SK-N-SH (cell line): ENCODE measurements around the gene TBC1D2B. TPM values are rescaled to one million over a fixed set of nuclear protein-coding genes. Genes with fewer than 3 reads are reported as not detected.

Experiments used
- CTCF ChIA-PET: fragments of 300-600, 350-600 bp; formaldehyde crosslinking; extraction: SDS; loops from one replicate; lab custom pipeline; 2021; lab: Yijun Ruan, JAX
- POLR2A ChIA-PET: fragments of 350-600 bp; sonication (Branson Sonifier 250); formaldehyde crosslinking; extraction: SDS; loops from one replicate; lab custom pipeline; 2020; ENCODE audit warnings: antibody characterized with exemption, inconsistent platforms; lab: Yijun Ruan, JAX
- DNase-seq: peaks from one replicate; pipeline ENCODE4 v3.0.0; 2012
- H2AFZ ChIP-seq: fragments of 200-600 bp; sonication (generic); 2 replicates; pipeline ENCODE4 v1.8.1; 2016; ENCODE audit warnings: antibody characterized with exemption, mild to moderate bottlenecking, low read depth
- H3F3A ChIP-seq: fragments of 200-600 bp; sonication (generic); replicated peaks from 2 replicates; pipeline ENCODE3; 2016; ENCODE audit warnings: antibody characterized with exemption, mild to moderate bottlenecking; ENCODE audit not compliant: insufficient read depth
- H3K27ac ChIP-seq, 2 experiments: fragments of 200-500 bp in 1 of 2; fragments of 200-600 bp in 1 of 2; sonication (Bioruptor generic) in 1 of 2; sonication (generic), shearing (Covaris generic) in 1 of 2; 2 replicates each; pipeline versions ENCODE4 v1.5.1 to v1.6.1; 2014 to 2016; ENCODE audit warnings: low read depth in 2 of 2, inconsistent platforms in 1 of 2, low read length in 1 of 2, mild to moderate bottlenecking in 1 of 2, mixed read lengths in 1 of 2
- H3K27me3 ChIP-seq: fragments of 200-600 bp; sonication (generic), shearing (Covaris generic); 2 replicates; pipeline ENCODE4 v1.6.1; 2016; ENCODE audit warnings: mixed run types; ENCODE audit not compliant: insufficient read depth
- H3K36me3 ChIP-seq, 2 experiments: fragments of 200-500 bp in 1 of 2; fragments of 200-600 bp in 1 of 2; sonication (Bioruptor generic) in 1 of 2; sonication (generic) in 1 of 2; replicated peaks in 1 of 2; 2 replicates each; pipeline versions ENCODE3 to v1.5.1; 2014 to 2016; ENCODE audit warnings: low read length in 1 of 2, mild to moderate bottlenecking in 1 of 2; ENCODE audit not compliant: insufficient read depth in 2 of 2, control insufficient read depth in 1 of 2
- H3K4me1 ChIP-seq, 2 experiments: fragments of 200-500 bp in 1 of 2; fragments of 200-600 bp in 1 of 2; sonication (Bioruptor generic) in 1 of 2; sonication (generic), shearing (Covaris generic) in 1 of 2; 2 replicates each; pipeline versions ENCODE4 v1.5.1 to v1.6.1; 2014 to 2016; ENCODE audit warnings: low read depth in 1 of 2, low read length in 1 of 2, mixed run types in 1 of 2; ENCODE audit not compliant: insufficient read depth in 2 of 2, control insufficient read depth in 1 of 2
- H3K4me2 ChIP-seq: fragments of 200-600 bp; sonication (generic), shearing (Covaris generic); 2 replicates; pipeline ENCODE4 v1.6.1; 2017; ENCODE audit warnings: mixed run types
- H3K4me3 ChIP-seq, 2 experiments: fragments of 200-500 bp in 1 of 2; fragments of 200-600 bp in 1 of 2; sonication (Bioruptor generic) in 1 of 2; sonication (generic), shearing (Covaris generic) in 1 of 2; 2 replicates each; pipeline versions ENCODE4 v1.5.1 to v1.8.1; 2014 to 2016; ENCODE audit warnings: low read depth in 2 of 2, inconsistent platforms in 1 of 2, low read length in 1 of 2, mild to moderate bottlenecking in 1 of 2, mixed read lengths in 1 of 2, moderate library complexity in 1 of 2
- H3K79me2 ChIP-seq: fragments of 200-600 bp; sonication (generic); 2 replicates; pipeline ENCODE4 v1.8.1; 2017; ENCODE audit warnings: mild to moderate bottlenecking; ENCODE audit not compliant: insufficient read depth
- H3K9ac ChIP-seq: fragments of 200-600 bp; sonication (generic); 2 replicates; pipeline ENCODE4 v1.6.1; 2017; ENCODE audit warnings: mixed run types
- H3K9me2 ChIP-seq: fragments of 200-600 bp; sonication (generic); 2 replicates; pipeline ENCODE4 v1.6.1; 2017; ENCODE audit warnings: mixed run types
- H3K9me3 ChIP-seq: fragments of 200-600 bp; sonication (generic); 2 replicates; pipeline ENCODE4 v1.6.1; 2017; ENCODE audit warnings: mixed run types, mild to moderate bottlenecking, moderate library complexity
- H4K20me1 ChIP-seq: fragments of 200-600 bp; sonication (generic); 2 replicates; pipeline ENCODE4 v1.6.1; 2017; ENCODE audit warnings: mild to moderate bottlenecking, mixed run types; ENCODE audit not compliant: insufficient read depth
- CHD2 ChIP-seq: fragments of 150-350 bp; IDR thresholded peaks from 2 replicates; pipeline ENCODE4 v1.6.1; 2018; ENCODE audit warnings: low read length; ENCODE audit not compliant: partially characterized antibody
- ELF1 ChIP-seq: IDR thresholded peaks from 2 replicates; pipeline ENCODE4 v1.4.0; 2012
- EP300 ChIP-seq, 2 experiments: IDR thresholded peaks; 2 replicates each; pipeline versions ENCODE4 v1.4.0 to v1.6.1; 2012; ENCODE audit warnings: borderline replicate concordance in 1 of 2, low read depth in 1 of 2, low read length in 1 of 2
- FOXJ3 ChIP-seq: sonication (generic); formaldehyde crosslinking; IDR thresholded peaks from 2 replicates; pipeline ENCODE4 v1.5.1; 2020; ENCODE audit warnings: mild to moderate bottlenecking, missing genetic modification reagents
- FOXM1 ChIP-seq: IDR thresholded peaks from 2 replicates; pipeline ENCODE4 v1.4.0; 2012; ENCODE audit warnings: low read depth, mild to moderate bottlenecking
- GATA2 ChIP-seq: sonication (generic); formaldehyde crosslinking; IDR thresholded peaks from 2 replicates; pipeline ENCODE4 v1.5.0; 2020; ENCODE audit warnings: mild to moderate bottlenecking, missing genetic modification reagents
- MXI1 ChIP-seq: IDR thresholded peaks from 2 replicates; pipeline ENCODE4 v1.6.1; 2012; ENCODE audit warnings: mild to moderate bottlenecking, low read depth, low read length, improper control_type of control experiment
- NFIC ChIP-seq: IDR thresholded peaks from 2 replicates; pipeline ENCODE4 v1.4.0; 2012; ENCODE audit warnings: borderline replicate concordance
- NRF1 ChIP-seq: IDR thresholded peaks from 2 replicates; pipeline ENCODE4 v1.6.1; 2012; ENCODE audit warnings: low read depth, mild to moderate bottlenecking, low read length
- RFX5 ChIP-seq: IDR thresholded peaks from 2 replicates; pipeline ENCODE4 v1.6.1; 2012; ENCODE audit warnings: mild to moderate bottlenecking, improper control_type of control experiment, low read length
- TCF12 ChIP-seq: IDR thresholded peaks from 2 replicates; pipeline ENCODE4 v1.4.0; 2012
- TEAD4 ChIP-seq: IDR thresholded peaks from 2 replicates; pipeline ENCODE4 v1.4.0; 2012; ENCODE audit warnings: mild to moderate bottlenecking, borderline replicate concordance; ENCODE audit not compliant: insufficient read depth
- WGBS: methylation state at CpG from one replicate; pipeline ENCODE4 v1.1.6; 2017; ENCODE audit warnings: low lambda C conversion rate; 5-methylcytosine and 5-hydroxymethylcytosine counted together
- polyA plus RNA-seq, 3 experiments: library from polyadenylated mRNA; depleted of rRNA; stranded (reverse); fragments of >200 nt; gene quantifications; 2 replicates each; pipeline ENCODE4 v1.2.3, GENCODE V29; 2012
- TF ChIP-seq, protein P1 (sequence below): fragments of 200-600 bp; sonication (generic); IDR thresholded peaks from 2 replicates; pipeline ENCODE4 v1.6.1; 2017; ENCODE audit warnings: antibody characterized with exemption, mild to moderate bottlenecking, moderate library complexity
- TF ChIP-seq, protein P2 (sequence below): IDR thresholded peaks from 2 replicates; pipeline ENCODE4 v1.6.1; 2012; ENCODE audit warnings: mild to moderate bottlenecking, low read depth, low read length, moderate library complexity
- TF ChIP-seq, protein P3 (sequence below): fragments of 150-350 bp; IDR thresholded peaks from 2 replicates; pipeline ENCODE4 v1.6.1; 2016; ENCODE audit warnings: mild to moderate bottlenecking, low read depth, low read length
- TF ChIP-seq, protein P4 (sequence below): IDR thresholded peaks from 2 replicates; pipeline ENCODE4 v1.4.0; 2012; ENCODE audit warnings: low read depth, borderline replicate concordance

Gene TBC1D2B
- polyA plus RNA-seq, 1 of the 3 experiments (the other 2 are of a cell fraction): 19.0 TPM

DNA sequence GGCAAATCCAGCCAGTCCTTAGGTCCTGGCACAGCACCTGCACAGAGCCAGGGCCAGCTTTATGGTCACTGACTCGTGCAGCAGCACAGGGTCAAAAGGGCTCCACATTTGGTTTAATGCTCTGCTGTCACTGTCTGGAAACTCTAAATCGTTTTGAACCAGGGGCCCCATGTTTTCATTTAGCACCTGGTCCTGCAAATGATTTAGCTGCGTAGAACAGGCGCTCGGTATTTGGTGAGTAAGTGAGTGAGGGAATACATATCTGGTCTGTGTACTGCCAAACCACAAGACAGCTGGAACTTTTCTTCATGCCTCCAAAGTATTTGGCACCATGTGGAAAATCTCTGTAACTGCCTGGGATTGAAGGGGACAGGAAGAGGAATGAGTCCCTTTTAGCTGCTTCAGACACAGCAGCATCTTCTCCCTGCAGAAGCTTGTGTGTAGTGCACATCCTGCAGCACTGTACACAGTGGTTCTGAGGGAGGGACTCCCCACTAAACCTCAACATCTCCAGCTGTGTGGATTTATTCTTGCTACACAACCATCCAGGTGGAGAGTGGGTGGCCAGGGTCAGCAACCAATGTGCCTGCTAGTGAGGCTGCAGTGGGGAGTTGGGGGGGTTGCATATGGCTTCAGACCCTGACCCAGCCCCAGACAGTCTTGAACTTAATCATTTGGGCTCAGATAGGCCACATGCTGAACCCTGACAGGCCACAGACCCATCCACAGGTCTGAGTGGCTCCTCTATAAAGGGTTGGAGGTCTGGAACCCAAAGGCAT lies 15.9 kb upstream of the TBC1D2B start (continued):
- TF ChIP-seq, protein P1, sequence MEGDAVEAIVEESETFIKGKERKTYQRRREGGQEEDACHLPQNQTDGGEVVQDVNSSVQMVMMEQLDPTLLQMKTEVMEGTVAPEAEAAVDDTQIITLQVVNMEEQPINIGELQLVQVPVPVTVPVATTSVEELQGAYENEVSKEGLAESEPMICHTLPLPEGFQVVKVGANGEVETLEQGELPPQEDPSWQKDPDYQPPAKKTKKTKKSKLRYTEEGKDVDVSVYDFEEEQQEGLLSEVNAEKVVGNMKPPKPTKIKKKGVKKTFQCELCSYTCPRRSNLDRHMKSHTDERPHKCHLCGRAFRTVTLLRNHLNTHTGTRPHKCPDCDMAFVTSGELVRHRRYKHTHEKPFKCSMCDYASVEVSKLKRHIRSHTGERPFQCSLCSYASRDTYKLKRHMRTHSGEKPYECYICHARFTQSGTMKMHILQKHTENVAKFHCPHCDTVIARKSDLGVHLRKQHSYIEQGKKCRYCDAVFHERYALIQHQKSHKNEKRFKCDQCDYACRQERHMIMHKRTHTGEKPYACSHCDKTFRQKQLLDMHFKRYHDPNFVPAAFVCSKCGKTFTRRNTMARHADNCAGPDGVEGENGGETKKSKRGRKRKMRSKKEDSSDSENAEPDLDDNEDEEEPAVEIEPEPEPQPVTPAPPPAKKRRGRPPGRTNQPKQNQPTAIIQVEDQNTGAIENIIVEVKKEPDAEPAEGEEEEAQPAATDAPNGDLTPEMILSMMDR: no peak
- TF ChIP-seq RFX5 (no peak), CHD2 (no peak), GATA2 (CRISPR knock-in tag) (no peak), EP300 (IDR thresholded peaks at IDR 0.05; ENCODE audit: borderline replicate concordance in 1 of 2, low read depth in 1 of 2, low read length in 1 of 2) (peak; percentile 72 to 96), FOXM1 (0 out of 2 replicates have a peak, but pooled peaks have one; percentile 48)
- TF ChIP-seq, protein P2, sequence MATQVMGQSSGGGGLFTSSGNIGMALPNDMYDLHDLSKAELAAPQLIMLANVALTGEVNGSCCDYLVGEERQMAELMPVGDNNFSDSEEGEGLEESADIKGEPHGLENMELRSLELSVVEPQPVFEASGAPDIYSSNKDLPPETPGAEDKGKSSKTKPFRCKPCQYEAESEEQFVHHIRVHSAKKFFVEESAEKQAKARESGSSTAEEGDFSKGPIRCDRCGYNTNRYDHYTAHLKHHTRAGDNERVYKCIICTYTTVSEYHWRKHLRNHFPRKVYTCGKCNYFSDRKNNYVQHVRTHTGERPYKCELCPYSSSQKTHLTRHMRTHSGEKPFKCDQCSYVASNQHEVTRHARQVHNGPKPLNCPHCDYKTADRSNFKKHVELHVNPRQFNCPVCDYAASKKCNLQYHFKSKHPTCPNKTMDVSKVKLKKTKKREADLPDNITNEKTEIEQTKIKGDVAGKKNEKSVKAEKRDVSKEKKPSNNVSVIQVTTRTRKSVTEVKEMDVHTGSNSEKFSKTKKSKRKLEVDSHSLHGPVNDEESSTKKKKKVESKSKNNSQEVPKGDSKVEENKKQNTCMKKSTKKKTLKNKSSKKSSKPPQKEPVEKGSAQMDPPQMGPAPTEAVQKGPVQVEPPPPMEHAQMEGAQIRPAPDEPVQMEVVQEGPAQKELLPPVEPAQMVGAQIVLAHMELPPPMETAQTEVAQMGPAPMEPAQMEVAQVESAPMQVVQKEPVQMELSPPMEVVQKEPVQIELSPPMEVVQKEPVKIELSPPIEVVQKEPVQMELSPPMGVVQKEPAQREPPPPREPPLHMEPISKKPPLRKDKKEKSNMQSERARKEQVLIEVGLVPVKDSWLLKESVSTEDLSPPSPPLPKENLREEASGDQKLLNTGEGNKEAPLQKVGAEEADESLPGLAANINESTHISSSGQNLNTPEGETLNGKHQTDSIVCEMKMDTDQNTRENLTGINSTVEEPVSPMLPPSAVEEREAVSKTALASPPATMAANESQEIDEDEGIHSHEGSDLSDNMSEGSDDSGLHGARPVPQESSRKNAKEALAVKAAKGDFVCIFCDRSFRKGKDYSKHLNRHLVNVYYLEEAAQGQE: peak; percentile 52; the same call in 1 of the 2 replicates

DNA sequence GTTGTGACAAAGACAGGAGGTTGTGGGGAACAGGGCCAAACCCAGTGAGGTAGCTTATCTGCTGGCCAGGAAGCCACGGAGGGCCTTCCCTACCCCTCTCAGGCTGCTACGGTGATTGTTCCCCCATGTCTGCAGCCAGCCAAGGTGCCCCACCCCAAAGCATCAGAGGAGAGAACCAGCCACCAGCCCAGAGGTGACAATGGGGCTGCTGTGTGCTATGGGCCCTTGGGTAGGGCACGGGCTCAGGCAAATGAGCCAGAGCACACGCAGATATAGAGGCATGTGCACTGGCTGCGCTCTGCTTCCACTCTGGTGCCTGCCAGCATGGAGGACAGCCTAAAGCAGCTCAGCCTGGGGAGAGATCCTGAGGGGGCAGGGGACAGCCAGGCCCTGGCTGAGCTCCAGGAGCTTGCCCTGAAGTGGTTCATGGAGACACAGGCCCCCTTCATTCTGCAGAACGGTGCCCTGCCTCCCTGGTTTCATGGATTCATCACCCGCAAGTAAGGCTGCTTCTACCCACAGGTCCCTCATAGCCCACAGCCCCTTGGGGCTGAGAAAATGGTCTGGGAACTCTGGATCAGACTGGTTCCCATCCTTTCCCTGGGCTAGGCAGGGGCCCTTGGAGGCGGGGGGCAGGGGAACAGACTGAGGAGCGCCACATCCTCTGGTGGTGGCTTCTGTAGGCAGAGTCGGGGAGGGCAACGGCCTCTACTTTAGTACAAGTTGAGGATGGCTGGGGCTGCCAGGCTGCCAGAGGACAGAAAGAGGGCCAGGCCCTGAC lies 14.9 kb upstream of the TBC1D2B start, which contains the start of gene SH2D7:
Gene SH2D7, plus strand, starts transcription at position 301 of the 781 bp plus-strand sequence. Its CDS starts 24 bp downstream, at position 325.
- WGBS: 76% methylated on average over 4 of the region's 11 CpGs
- ChIA-PET CTCF (interaction anchor here (1.0 to 2.2 kb wide), 5 partner anchors 9 to 133 kb away, joined by 3 to 13 read pairs (median 6); no protein-coding TSS in a partner anchor), POLR2A (interaction anchor here (1.7 kb wide), 1 partner anchor 12 kb away, joined by 3 read pairs; no protein-coding TSS in a partner anchor)
- H3K79me2 ChIP-seq: no peaks in the 10 kb centered on the region
- H3K4me2 ChIP-seq: peak within 1 kb of the TSS; percentile 53; the same call in 1 of the 2 replicates
- peak within 1 kb of the TSS in 1 of 2 experiments; percentile 54; a peak in 3 of 4 replicates for H3K27ac ChIP-seq
- DNase-seq: no peak
- H3K4me3 ChIP-seq: no peak within 1 kb of the TSS
- H3K9me2 ChIP-seq: no peaks in the 10 kb centered on the region
- H4K20me1 ChIP-seq: no peaks in the 10 kb centered on the region
- no peaks in the 10 kb centered on the region for H3K27me3 ChIP-seq
- H3K9me3 ChIP-seq: no peaks in the 10 kb centered on the region
- no peaks in the 10 kb centered on the region for H3F3A ChIP-seq
- no peak within 1 kb of the TSS for H2AFZ ChIP-seq
- peaks cover 0 to 24% of the 10 kb centered on the region in 2 experiments; a peak in 2 of 4 replicates for H3K4me1 ChIP-seq
- H3K9ac ChIP-seq: no peak within 1 kb of the TSS
- H3K36me3 ChIP-seq: no peaks in the 10 kb centered on the region
- TF ChIP-seq TEAD4: no peak
- TF ChIP-seq, protein P3, sequence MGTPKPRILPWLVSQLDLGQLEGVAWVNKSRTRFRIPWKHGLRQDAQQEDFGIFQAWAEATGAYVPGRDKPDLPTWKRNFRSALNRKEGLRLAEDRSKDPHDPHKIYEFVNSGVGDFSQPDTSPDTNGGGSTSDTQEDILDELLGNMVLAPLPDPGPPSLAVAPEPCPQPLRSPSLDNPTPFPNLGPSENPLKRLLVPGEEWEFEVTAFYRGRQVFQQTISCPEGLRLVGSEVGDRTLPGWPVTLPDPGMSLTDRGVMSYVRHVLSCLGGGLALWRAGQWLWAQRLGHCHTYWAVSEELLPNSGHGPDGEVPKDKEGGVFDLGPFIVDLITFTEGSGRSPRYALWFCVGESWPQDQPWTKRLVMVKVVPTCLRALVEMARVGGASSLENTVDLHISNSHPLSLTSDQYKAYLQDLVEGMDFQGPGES: no peak
- TF ChIP-seq RFX5: no peak
- TF ChIP-seq, protein P4, sequence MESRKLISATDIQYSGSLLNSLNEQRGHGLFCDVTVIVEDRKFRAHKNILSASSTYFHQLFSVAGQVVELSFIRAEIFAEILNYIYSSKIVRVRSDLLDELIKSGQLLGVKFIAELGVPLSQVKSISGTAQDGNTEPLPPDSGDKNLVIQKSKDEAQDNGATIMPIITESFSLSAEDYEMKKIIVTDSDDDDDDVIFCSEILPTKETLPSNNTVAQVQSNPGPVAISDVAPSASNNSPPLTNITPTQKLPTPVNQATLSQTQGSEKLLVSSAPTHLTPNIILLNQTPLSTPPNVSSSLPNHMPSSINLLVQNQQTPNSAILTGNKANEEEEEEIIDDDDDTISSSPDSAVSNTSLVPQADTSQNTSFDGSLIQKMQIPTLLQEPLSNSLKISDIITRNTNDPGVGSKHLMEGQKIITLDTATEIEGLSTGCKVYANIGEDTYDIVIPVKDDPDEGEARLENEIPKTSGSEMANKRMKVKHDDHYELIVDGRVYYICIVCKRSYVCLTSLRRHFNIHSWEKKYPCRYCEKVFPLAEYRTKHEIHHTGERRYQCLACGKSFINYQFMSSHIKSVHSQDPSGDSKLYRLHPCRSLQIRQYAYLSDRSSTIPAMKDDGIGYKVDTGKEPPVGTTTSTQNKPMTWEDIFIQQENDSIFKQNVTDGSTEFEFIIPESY: no peak
- TF ChIP-seq NRF1: no peak
- no peak for TF ChIP-seq MXI1
- TF ChIP-seq FOXJ3: no peak
- TF ChIP-seq NFIC: no peak
- no peak for TF ChIP-seq CHD2
- TF ChIP-seq, protein P1: no peak
- no peak for TF ChIP-seq TCF12
- TF ChIP-seq ELF1: no peak
